PFSK-1 (cell line): Measurements from ENCODE around the gene B3GALT2.

Experiments used
- FOXP2 ChIP-seq: optimal IDR thresholded peaks from 2 replicates; pipeline ENCODE3; 2011; ENCODE audit warnings: borderline replicate concordance, control low read depth, inconsistent platforms; ENCODE audit not compliant: insufficient read depth; ENCODE audit errors: extremely low read length, extremely low read depth
- POLR2AphosphoS5 ChIP-seq: IDR thresholded peaks from 2 replicates; pipeline ENCODE4 v1.6.1; 2012; ENCODE audit warnings: low read depth, mild to moderate bottlenecking, control low read depth, low read length, moderate library complexity
- REST ChIP-seq, 2 experiments: IDR thresholded peaks; 2 replicates each; pipeline versions ENCODE4 v1.6.1 to v1.8.0; 2011 to 2012; ENCODE audit warnings: low read depth in 2 of 2, low read length in 2 of 2, control low read depth in 1 of 2, inconsistent platforms in 1 of 2, mild to moderate bottlenecking in 1 of 2, moderate library complexity in 1 of 2; ENCODE audit not compliant: insufficient read depth in 1 of 2
- SIN3A ChIP-seq: IDR thresholded peaks from 2 replicates; pipeline ENCODE4 v1.6.1; 2012; ENCODE audit warnings: mild to moderate bottlenecking, low read length, moderate library complexity, borderline replicate concordance; ENCODE audit not compliant: insufficient read depth
- TAF1 ChIP-seq: IDR thresholded peaks from 2 replicates; pipeline ENCODE4 v1.6.1; 2012; ENCODE audit warnings: low read length, control low read depth, borderline replicate concordance; ENCODE audit not compliant: insufficient read depth

B3GALT2 gene

GRCh38 chr1:193210996-193211395 is 24.6 kb upstream of the B3GALT2 start:
- TF ChIP-seq REST (IDR thresholded peaks at IDR 0.05; ENCODE audit: insufficient read depth in 1 of 2, low read depth in 2 of 2, low read length in 2 of 2) (no peak), TAF1 (no peak), SIN3A (no peak), FOXP2 (no peak), POLR2AphosphoS5 (no peak)

GRCh38 chr1:193201021-193201420 is 14.6 kb upstream of the B3GALT2 start:
- no peak for TF ChIP-seq SIN3A
- no peak for TF ChIP-seq TAF1
- TF ChIP-seq REST (IDR thresholded peaks at IDR 0.05; ENCODE audit: insufficient read depth in 1 of 2, low read depth in 2 of 2, low read length in 2 of 2): no peak
- TF ChIP-seq POLR2AphosphoS5: no peak

GRCh38 chr1:193199940-193200339 is 13.5 kb upstream of the B3GALT2 start:
- TF ChIP-seq SIN3A: no peak
- TF ChIP-seq POLR2AphosphoS5: no peak
- TF ChIP-seq TAF1: no peak
- no peak for TF ChIP-seq FOXP2
- TF ChIP-seq REST (IDR thresholded peaks at IDR 0.05; ENCODE audit: insufficient read depth in 1 of 2, low read depth in 2 of 2, low read length in 2 of 2): no peak

- no peak for TF ChIP-seq TAF1
- TF ChIP-seq POLR2AphosphoS5: no peak
- no peak for TF ChIP-seq FOXP2
- TF ChIP-seq SIN3A: no peak
- TF ChIP-seq REST (IDR thresholded peaks at IDR 0.05; ENCODE audit: insufficient read depth in 1 of 2, low read depth in 2 of 2, low read length in 2 of 2): no peak
Observed at GRCh38 chr1:193192586-193192985, 6.2 kb upstream of the B3GALT2 start.

- TF ChIP-seq SIN3A (no peak), POLR2AphosphoS5 (no peak), REST (IDR thresholded peaks at IDR 0.05; ENCODE audit: insufficient read depth in 1 of 2, low read depth in 2 of 2, low read length in 2 of 2) (no peak), TAF1 (no peak), FOXP2 (no peak)
Observed at GRCh38 chr1:193190096-193190744, 3.8 kb upstream of the B3GALT2 start.
